ENCODE measurements around the gene PSMC5.
"Not testable (repeated sequence)": the region's sequence is repeated elsewhere in the genome, so short reads cannot be mapped to it uniquely, and the experiment has no call there.

Gene PSMC5

GRCh38 chr17:63874061-63874626 lies 46.9 kb downstream of the PSMC5 start:
- FAIRE-seq, result not testable (repeated sequence)

- not testable (repeated sequence) for FAIRE-seq
Observed at GRCh38 chr17:63874693-63875092, 47.5 kb downstream of the PSMC5 start.

- FAIRE-seq, result not testable (repeated sequence)
Observed at GRCh38 chr17:63878413-63878812, 51.2 kb downstream of the PSMC5 start.

- no peak for FAIRE-seq
Observed at GRCh38 chr17:63880706-63881105, 53.5 kb downstream of the PSMC5 start.

GRCh38 chr17:63881337-63881736 lies 54.1 kb downstream of the PSMC5 start:
- FAIRE-seq, result not testable (repeated sequence)

Data from colon (tissue), 2 donors.